ENCODE measurements around the gene RBM48. TPM values are rescaled to one million over a fixed set of nuclear protein-coding genes. Genes with fewer than 3 reads are reported as not detected.

Gene RBM48
- total and polyA plus RNA-seq, 2 of the 13 experiments (the other 11 are each of a cell fraction or from before 2014, with no cell fraction given) = 7.2 to 12.2 TPM

- TF ChIP-seq HNF4G (IDR thresholded peaks at IDR 0.05; ENCODE audit: borderline replicate concordance, low read depth, low read length) = no peak
- TF ChIP-seq HNF4G (CRISPR knock-in tag; IDR thresholded peaks at IDR 0.05; ENCODE audit: borderline replicate concordance, low read depth) = no peak
- TF ChIP-seq YY1 (IDR thresholded peaks at IDR 0.05; ENCODE audit: insufficient read depth, insufficient replicate concordance, low read depth, low read length) = peak; percentile 98
- TF ChIP-seq IRF2 (CRISPR knock-in tag; IDR thresholded peaks at IDR 0.05) = peak; percentile 67
- TF ChIP-seq, protein P1, sequence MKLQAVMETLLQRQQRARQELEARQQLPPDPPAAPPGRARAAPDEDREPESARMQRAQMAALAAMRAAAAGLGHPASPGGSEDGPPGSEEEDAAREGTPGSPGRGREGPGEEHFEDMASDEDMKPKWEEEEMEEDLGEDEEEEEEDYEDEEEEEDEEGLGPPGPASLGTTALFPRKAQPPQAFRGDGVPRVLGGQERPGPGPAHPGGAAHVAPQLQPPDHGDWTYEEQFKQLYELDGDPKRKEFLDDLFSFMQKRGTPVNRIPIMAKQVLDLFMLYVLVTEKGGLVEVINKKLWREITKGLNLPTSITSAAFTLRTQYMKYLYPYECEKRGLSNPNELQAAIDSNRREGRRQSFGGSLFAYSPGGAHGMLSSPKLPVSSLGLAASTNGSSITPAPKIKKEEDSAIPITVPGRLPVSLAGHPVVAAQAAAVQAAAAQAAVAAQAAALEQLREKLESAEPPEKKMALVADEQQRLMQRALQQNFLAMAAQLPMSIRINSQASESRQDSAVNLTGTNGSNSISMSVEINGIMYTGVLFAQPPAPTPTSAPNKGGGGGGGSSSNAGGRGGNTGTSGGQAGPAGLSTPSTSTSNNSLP (IDR thresholded peaks at IDR 0.05; ENCODE audit: low read depth, low read length) = peak; percentile 63; the same call in 1 of the 2 replicates
- TF ChIP-seq ZNF124 (CRISPR knock-in tag; IDR thresholded peaks at IDR 0.05) = no peak
- TF ChIP-seq GMEB2 (CRISPR knock-in tag; IDR thresholded peaks at IDR 0.05; ENCODE audit: low read depth) = peak; percentile 57; the same call in 1 of the 2 replicates
- TF ChIP-seq HOXA9 (CRISPR knock-in tag; IDR thresholded peaks at IDR 0.05; ENCODE audit: borderline replicate concordance) = 0 out of 2 replicates have a peak, but pooled peaks have one; percentile 54
- peak; percentile 96 for TF ChIP-seq HMGXB3 (CRISPR knock-in tag; IDR thresholded peaks at IDR 0.05; ENCODE audit: borderline replicate concordance)
- no peak for TF ChIP-seq ZNF282 (IDR thresholded peaks at IDR 0.05; ENCODE audit: partially characterized antibody)
- no peak for TF ChIP-seq ZC3H13 (CRISPR knock-in tag; IDR thresholded peaks at IDR 0.05)
- TF ChIP-seq MXD4 (CRISPR knock-in tag; IDR thresholded peaks at IDR 0.05) = no peak
- peak; percentile 15; the same call in 1 of the 2 replicates for TF ChIP-seq MEF2D (CRISPR knock-in tag; IDR thresholded peaks at IDR 0.05)
- TF ChIP-seq IRF9 (CRISPR knock-in tag; IDR thresholded peaks at IDR 0.05; ENCODE audit: borderline replicate concordance) = peak; percentile 50; the same call in 1 of the 2 replicates
- no peak for TF ChIP-seq RAD51 (IDR thresholded peaks at IDR 0.05; ENCODE audit: borderline replicate concordance)
- TF ChIP-seq KLF15 (CRISPR knock-in tag; IDR thresholded peaks at IDR 0.05; ENCODE audit: borderline replicate concordance) = no peak
- TF ChIP-seq ZMAT3 (CRISPR knock-in tag; conservative IDR thresholded peaks at IDR 0.05) = peak; percentile 89
- TF ChIP-seq GABPB1 (CRISPR knock-in tag; IDR thresholded peaks at IDR 0.05) = peak; percentile 96
- peak; percentile 36; the same call in 1 of the 2 replicates for TF ChIP-seq BCL6 (CRISPR knock-in tag; IDR thresholded peaks at IDR 0.05)
- TF ChIP-seq MED8 (CRISPR knock-in tag; IDR thresholded peaks at IDR 0.05; ENCODE audit: insufficient replicate concordance) = no peak
- peak; percentile 75 for TF ChIP-seq RBFOX2 (IDR thresholded peaks at IDR 0.05; ENCODE audit: low read depth, low read length)
These were observed at the start of gene RBM48, which contains the start of gene PEX1 (continued) for GRCh38 chr7:92528188-92528957.
